Brain microvascular endothelial cell (primary cell): Measurements from ENCODE around the gene LRMDA.

Experiments
- DNase-seq: peaks from one replicate; pipeline ENCODE4 v3.0.0-alpha.2; 2020
- H3K27ac ChIP-seq: fragments of 250-450 bp; sonication (Bioruptor Pico); 2 replicates; pipeline ENCODE4 v1.5.1; 2020; ENCODE audit warnings: mild to moderate bottlenecking, moderate library complexity
- H3K27me3 ChIP-seq: fragments of 250-450 bp; sonication (Bioruptor Pico); replicated peaks from 2 replicates; pipeline ENCODE4 v1.5.1; 2020; ENCODE audit warnings: mild to moderate bottlenecking
- H3K36me3 ChIP-seq: fragments of 250-450 bp; sonication (Bioruptor Pico); replicated peaks from 2 replicates; pipeline ENCODE4 v1.5.1; 2020; ENCODE audit warnings: mild to moderate bottlenecking
- H3K4me3 ChIP-seq: 2 replicates; pipeline ENCODE4 v1.5.1; 2011; ENCODE audit warnings: low read depth, mild to moderate bottlenecking, control low read depth, low read length, moderate library complexity
- CTCF ChIP-seq: IDR thresholded peaks from 2 replicates; pipeline ENCODE4 v1.5.1; 2011; ENCODE audit warnings: low read depth, mild to moderate bottlenecking, moderate library complexity, low read length, control low read depth, inconsistent platforms; ENCODE audit errors: missing control alignments
- in situ Hi-C: cut with HindIII; loops from 2 replicates; pipeline ENCODE4 v1.10.0; 2017; ENCODE audit warnings: low sequenced_read_pairs, low pct_ligation_motif_present

Gene LRMDA

GRCh38 chr10:75880031-75880775 lies 448.8 kb downstream of the LRMDA start:
- no peaks in the 10 kb centered on the region for H3K36me3 ChIP-seq
- no peak overlapping the region for H3K4me3 ChIP-seq
- TF ChIP-seq CTCF = no peak
- H3K27ac ChIP-seq = no peak overlapping the region
- DNase-seq = no peak
- H3K27me3 ChIP-seq = no peaks in the 10 kb centered on the region
- in situ Hi-C loops = no loop called here

- no peak for DNase-seq
- Histone ChIP-seq H3K27me3 (no peaks in the 10 kb centered on the region), H3K27ac (no peak overlapping the region), H3K4me3 (no peak overlapping the region), H3K36me3 (no peaks in the 10 kb centered on the region)
- in situ Hi-C loops = no loop called here
- no peak for TF ChIP-seq CTCF
Observed at GRCh38 chr10:75883081-75884072, 452.0 kb downstream of the LRMDA start.

- no peak for TF ChIP-seq CTCF
- in situ Hi-C loops = no loop called here
- DNase-seq = no peak
Observed at GRCh38 chr10:75884808-75885207, 453.4 kb downstream of the LRMDA start.

GRCh38 chr10:75887369-75887768 lies 455.9 kb downstream of the LRMDA start:
- TF ChIP-seq CTCF = no peak
- DNase-seq = no peak
- no peaks in the 10 kb centered on the region for H3K36me3 ChIP-seq
- no peak overlapping the region for H3K27ac ChIP-seq
- no peaks in the 10 kb centered on the region for H3K27me3 ChIP-seq
- H3K4me3 ChIP-seq = no peak overlapping the region
- in situ Hi-C loops = no loop called here

More at GRCh38 chr10:75884808-75885207, 453.4 kb downstream of the LRMDA start:
- Histone ChIP-seq H3K27ac (no peak overlapping the region), H3K36me3 (no peaks in the 10 kb centered on the region), H3K4me3 (no peak overlapping the region), H3K27me3 (no peaks in the 10 kb centered on the region)

- TF ChIP-seq CTCF = no peak
- DNase-seq = no peak
- Histone ChIP-seq H3K27me3 (no peaks in the 10 kb centered on the region), H3K4me3 (no peak overlapping the region), H3K36me3 (no peaks in the 10 kb centered on the region), H3K27ac (no peak overlapping the region)
- in situ Hi-C loops = no loop called here
Observed at GRCh38 chr10:75887992-75888680, 456.7 kb downstream of the LRMDA start.
